ENCODE data around the gene NTMT1. TPM values are rescaled to one million over a fixed set of nuclear protein-coding genes. Genes with fewer than 3 reads are reported as not detected.

NTMT1 gene
- total RNA-seq, 6 donors from 2014 or later: 15.0 to 37.7 (median 23.6) TPM

GRCh38 chr9:129619787-129620668 is 5.9 kb upstream of the NTMT1 start:
- Histone ChIP-seq H3K27ac (peak overlapping the region in 2 of 4 donors; percentile 4 to 73), H3K27me3 (peaks cover 0 to 15% (median 4%) of the 10 kb centered on the region in 4 donors), H3K4me3 (peak overlapping the region; percentile 27 to 57 (median 57)), H3K9me3 (no peaks in the 10 kb centered on the region), H3K36me3 (no peaks in the 10 kb centered on the region), H3K4me1 (peaks cover 11 to 26% (median 13%) of the 10 kb centered on the region in 4 donors)
- peak in 1 of 2 donors; percentile 35 for ATAC-seq (ENCODE audit: low FRiP score in 2 of 2)
- TF ChIP-seq EP300 (IDR thresholded peaks at IDR 0.05) (no peak), CTCF (IDR thresholded peaks at IDR 0.05) (peak in 3 of 6 experiments; percentile 6 to 36 (median 11)), POLR2AphosphoS5 (IDR thresholded peaks at IDR 0.05) (no peak)
- peak in 1 of 2 donors; percentile 89 for DNase-seq
- WGBS, 2 donors: 2 to 19% methylated on average over 6 to 22 of the region's 82 CpGs

GRCh38 chr9:129620669-129621295 is 5.2 kb upstream of the NTMT1 start, which contains the start of gene C9orf50:
TSS of gene C9orf50 (minus strand) at chr9:129621101. CDS start at chr9:129620574, 527 bp downstream.
- ATAC-seq (ENCODE audit: low FRiP score in 2 of 2) (no peak), DNase-seq (no peak)
- Histone ChIP-seq H3K4me1 (peaks cover 18 to 33% (median 20%) of the 10 kb centered on the region in 4 donors), H3K36me3 (no peaks in the 10 kb centered on the region), H3K4me3 (peak within 1 kb of the TSS; percentile 27 to 57 (median 57)), H3K27ac (peak within 1 kb of the TSS in 2 of 4 donors; percentile 4 to 73), H3K27me3 (peaks cover 0 to 15% (median 4%) of the 10 kb centered on the region in 4 donors), H3K9me3 (no peaks in the 10 kb centered on the region)
- no peak for TF ChIP-seq EP300 (IDR thresholded peaks at IDR 0.05)
- peak in 1 of 4 donors; percentile 14 for TF ChIP-seq POLR2A (IDR thresholded peaks at IDR 0.05)
- 29 to 32% methylated on average over 21 of the region's 21 CpGs for WGBS, 2 donors

- ATAC-seq (ENCODE audit: low FRiP score in 2 of 2): no peak
- no peaks in the 10 kb centered on the region for H3K36me3 ChIP-seq
- H3K27me3 ChIP-seq: peaks cover 0 to 15% (median 4%) of the 10 kb centered on the region in 4 donors
- H3K4me1 ChIP-seq: peaks cover 32 to 55% (median 39%) of the 10 kb centered on the region in 4 donors
- no peaks in the 10 kb centered on the region for H3K9me3 ChIP-seq
- no peak for TF ChIP-seq POLR2AphosphoS5 (IDR thresholded peaks at IDR 0.05)
- TF ChIP-seq POLR2A (IDR thresholded peaks at IDR 0.05): no peak
- no peak for TF ChIP-seq EP300 (IDR thresholded peaks at IDR 0.05)
- TF ChIP-seq CTCF (IDR thresholded peaks at IDR 0.05): no peak
- DNase-seq: no peak
- H3K4me3 ChIP-seq: no peak overlapping the region
- 41 to 66% methylated on average over 6 of the region's 6 CpGs for WGBS, 2 donors
- no peak overlapping the region for H3K27ac ChIP-seq
Observed at GRCh38 chr9:129623331-129623730, 2.6 kb upstream of the NTMT1 start.

- H3K36me3 ChIP-seq: no peaks in the 10 kb centered on the region
- peaks cover 0 to 15% (median 4%) of the 10 kb centered on the region in 4 donors for H3K27me3 ChIP-seq
- H3K4me1 ChIP-seq: peaks cover 34 to 63% (median 44%) of the 10 kb centered on the region in 4 donors
- WGBS, 2 donors: 37 to 51% methylated on average over 7 to 12 of the region's 12 CpGs
- peak overlapping the region in 2 of 4 donors; percentile 20 to 21 for H3K27ac ChIP-seq
- DNase-seq: no peak
- no peaks in the 10 kb centered on the region for H3K9me3 ChIP-seq
- TF ChIP-seq POLR2A (IDR thresholded peaks at IDR 0.05) (no peak), CTCF (IDR thresholded peaks at IDR 0.05) (peak; percentile 44 to 64 (median 58))
- no peak overlapping the region for H3K4me3 ChIP-seq
- peak in 1 of 2 donors; percentile 33 for ATAC-seq (ENCODE audit: low FRiP score in 2 of 2)
Observed at GRCh38 chr9:129624168-129624759, 1.7 kb upstream of the NTMT1 start.

- DNase-seq: no peak
- ATAC-seq (ENCODE audit: low FRiP score in 2 of 2): no peak
Observed at GRCh38 chr9:129624947-129625346, 1.0 kb upstream of the NTMT1 start.

More at GRCh38 chr9:129624947-129625346, 1.0 kb upstream of the NTMT1 start:
- Histone ChIP-seq H3K4me3 (peak overlapping the region in 2 of 4 donors; percentile 6 to 80), H3K27me3 (peaks cover 0 to 11% (median 4%) of the 10 kb centered on the region in 4 donors), H3K4me1 (peaks cover 32 to 65% (median 42%) of the 10 kb centered on the region in 4 donors), H3K36me3 (no peaks in the 10 kb centered on the region), H3K9me3 (no peaks in the 10 kb centered on the region), H3K27ac (peak overlapping the region; percentile 20 to 93 (median 56))
- TF ChIP-seq POLR2AphosphoS5 (IDR thresholded peaks at IDR 0.05): no peak
- no peak for TF ChIP-seq EP300 (IDR thresholded peaks at IDR 0.05)
- no peak for TF ChIP-seq CTCF (IDR thresholded peaks at IDR 0.05)
- no peak for TF ChIP-seq POLR2A (IDR thresholded peaks at IDR 0.05)
- WGBS, 2 donors: 21 to 45% methylated on average over 9 of the region's 9 CpGs
